GM21825 (cell line): ENCODE data around the gene MACROD2.

ENCODE experiments used
- ATAC-seq: cut with Tn5 transposase; IDR thresholded peaks from one replicate; pipeline ENCODE4 v1.9.1; 2021; ENCODE audit warnings: mild to moderate bottlenecking, moderate library complexity; ENCODE audit not compliant: unreplicated experiment

MACROD2 gene

GRCh38 chr20:15843777-15844176, 1848.5 kb downstream of the MACROD2 start:
- ATAC-seq: no peak

- ATAC-seq: no peak
Observed at GRCh38 chr20:15847196-15847784, 1852.0 kb downstream of the MACROD2 start.

- no peak for ATAC-seq
Observed at GRCh38 chr20:15848126-15848525, 1852.8 kb downstream of the MACROD2 start.

GRCh38 chr20:15848995-15849610, 1853.8 kb downstream of the MACROD2 start:
- no peak for ATAC-seq

GRCh38 chr20:15851576-15852215, 1856.4 kb downstream of the MACROD2 start:
- ATAC-seq: no peak

- ATAC-seq: no peak
Observed at GRCh38 chr20:15854911-15855310, 1859.6 kb downstream of the MACROD2 start.

- ATAC-seq: peak; percentile 73
Observed at GRCh38 chr20:15857173-15857784, 1862.0 kb downstream of the MACROD2 start.

GRCh38 chr20:15859061-15859460, 1863.7 kb downstream of the MACROD2 start:
- no peak for ATAC-seq

- ATAC-seq: no peak
Observed at GRCh38 chr20:15860850-15861249, 1865.5 kb downstream of the MACROD2 start.

- ATAC-seq: no peak
Observed at GRCh38 chr20:15862178-15862577, 1866.9 kb downstream of the MACROD2 start.

- no peak for ATAC-seq
Observed at GRCh38 chr20:15863735-15864134, 1868.4 kb downstream of the MACROD2 start.

GRCh38 chr20:15865553-15865952, 1870.2 kb downstream of the MACROD2 start:
- ATAC-seq: no peak

GRCh38 chr20:15866916-15867730, 1871.8 kb downstream of the MACROD2 start:
- no peak for ATAC-seq

GRCh38 chr20:15867899-15868298, 1872.6 kb downstream of the MACROD2 start:
- ATAC-seq: no peak

- no peak for ATAC-seq
Observed at GRCh38 chr20:15875446-15875845, 1880.1 kb downstream of the MACROD2 start.

GRCh38 chr20:15882553-15882952, 1887.2 kb downstream of the MACROD2 start:
- ATAC-seq: peak; percentile 73

GRCh38 chr20:15886250-15886649, 1890.9 kb downstream of the MACROD2 start:
- no peak for ATAC-seq

- no peak for ATAC-seq
Observed at GRCh38 chr20:15887387-15887786, 1892.1 kb downstream of the MACROD2 start.

GRCh38 chr20:15889061-15889460, 1893.7 kb downstream of the MACROD2 start:
- ATAC-seq: no peak

GRCh38 chr20:15889514-15890256, 1894.4 kb downstream of the MACROD2 start:
- no peak for ATAC-seq
